Effector memory CD8-positive, alpha-beta T cell (primary cell): ENCODE measurements around the gene RYR1.

Experiments
- ATAC-seq: fragments of 150-1000 bp; cut with Tn5 transposase; replicated peaks from 2 replicates; pipeline ENCODE4 v1.10.0; 2021; ENCODE audit warnings: mild to moderate bottlenecking, moderate library complexity
- DNase-seq, 3 experiments: peaks; one replicate each; pipeline ENCODE4 v3.0.0; 2021
- H3K27ac Mint-ChIP-seq, 2 donors: one replicate each; pipeline ENCODE4 v1.8.0; 2022; ENCODE audit warnings: mild to moderate bottlenecking in 2 of 2, mixed read lengths in 2 of 2, moderate library complexity in 2 of 2
- H3K27me3 Mint-ChIP-seq, 2 donors: one replicate each; pipeline ENCODE4 v1.8.0; 2022; ENCODE audit warnings: mixed read lengths in 2 of 2
- H3K36me3 Mint-ChIP-seq: one replicate; pipeline ENCODE4 v1.8.0; 2022; ENCODE audit warnings: mild to moderate bottlenecking, moderate library complexity, mixed read lengths; ENCODE audit not compliant: insufficient read depth
- H3K4me1 Mint-ChIP-seq, 2 donors: one replicate each; pipeline ENCODE4 v1.8.0; 2022; ENCODE audit warnings: low read depth in 2 of 2, mixed read lengths in 2 of 2
- H3K4me3 Mint-ChIP-seq, 2 donors: one replicate each; pipeline ENCODE4 v1.8.0; 2022; ENCODE audit warnings: mild to moderate bottlenecking in 2 of 2, mixed read lengths in 2 of 2, moderate library complexity in 2 of 2
- H3K9me3 Mint-ChIP-seq, 2 donors: one replicate each; pipeline ENCODE4 v1.8.0; 2022; ENCODE audit warnings: mixed read lengths in 2 of 2

Gene RYR1

GRCh38 chr19:38635483-38636399, 202.2 kb downstream of the RYR1 start:
- Mint-ChIP-seq H3K4me3 (peak overlapping the region; percentile 43 to 71), H3K27ac (peak overlapping the region; percentile 93 to 96), H3K36me3 (peaks cover 33% of the 10 kb centered on the region), H3K27me3 (no peaks in the 10 kb centered on the region), H3K9me3 (no peaks in the 10 kb centered on the region), H3K4me1 (peaks cover 25 to 26% of the 10 kb centered on the region in 2 donors)
- no peak for DNase-seq
- ATAC-seq = no peak
